A673 (cell line): ENCODE measurements around the gene ZC3H18.

Experiments
- CTCF ChIP-seq: fragments of 300-800, 200-600 bp; sonication (generic); conservative IDR thresholded peaks from 2 replicates; pipeline ENCODE4 v1.5.1; 2017; ENCODE audit warnings: low read depth, mild to moderate bottlenecking, antibody characterized with exemption, low read length, moderate library complexity, mixed read lengths
- EZH2 ChIP-seq: fragments of 200-600 bp; sonication (generic); IDR thresholded peaks from 2 replicates; pipeline ENCODE4 v1.6.1; 2017; ENCODE audit warnings: borderline replicate concordance, low read depth, mild to moderate bottlenecking, mixed read lengths, antibody characterized with exemption, low read length; ENCODE audit not compliant: poor library complexity, severe bottlenecking

DNA sequence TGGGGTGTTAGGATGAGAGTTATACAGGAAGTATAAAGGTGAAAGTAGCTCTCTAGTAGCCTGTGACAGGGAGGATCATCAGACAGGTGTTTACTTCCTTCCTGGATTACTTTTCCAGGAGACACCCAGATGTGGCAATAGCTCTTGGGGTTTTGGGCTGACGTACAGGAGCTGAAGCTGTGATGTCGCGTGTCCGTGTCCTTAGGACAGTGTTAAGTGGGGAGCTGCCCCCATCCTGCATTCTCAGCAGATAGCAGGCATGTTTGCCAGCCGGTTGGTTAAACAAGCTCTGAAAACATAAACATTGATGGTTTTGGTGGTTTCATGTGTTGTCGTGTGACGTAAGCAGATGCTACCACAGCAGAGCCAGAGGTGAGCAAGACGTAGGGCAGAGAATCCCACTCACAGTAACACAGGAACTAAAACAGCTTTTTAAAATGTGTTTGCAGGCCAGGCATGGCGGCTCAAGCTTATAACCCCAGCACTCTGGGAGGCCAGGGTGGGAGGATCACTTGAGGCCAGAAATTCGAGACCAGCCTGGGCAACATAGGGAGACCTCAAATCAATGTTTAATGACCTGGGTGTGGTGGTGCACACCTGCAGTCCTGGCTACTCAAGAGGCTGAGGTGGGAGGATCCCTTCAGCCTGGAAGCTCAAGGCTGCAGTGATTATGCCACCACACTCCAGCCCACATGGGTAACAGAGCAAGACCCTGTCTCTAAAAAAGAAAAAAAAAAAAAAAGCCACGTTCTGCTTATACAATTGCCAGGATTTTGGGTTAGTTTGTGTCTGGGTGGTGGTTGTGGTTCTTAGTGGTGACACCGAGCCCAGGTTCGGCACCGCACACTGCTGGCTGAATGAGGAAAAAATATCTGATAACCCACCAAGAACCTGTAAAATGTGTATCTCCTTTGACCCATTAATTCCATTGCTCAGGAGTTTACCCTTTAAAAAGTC, 49.9 kb downstream of the ZC3H18 start:
- TF ChIP-seq CTCF (no peak), EZH2 (no peak)
